ENCODE data around the gene TARS2. TPM values are rescaled to one million over a fixed set of nuclear protein-coding genes. Genes with fewer than 3 reads are reported as not detected.

TARS2 gene
- total and polyA plus RNA-seq, 10 of the 15 experiments (the other 5 are each of a cell fraction or from before 2014, with no cell fraction given), result 11.0 to 51.8 (median 45.2) TPM

DNA sequence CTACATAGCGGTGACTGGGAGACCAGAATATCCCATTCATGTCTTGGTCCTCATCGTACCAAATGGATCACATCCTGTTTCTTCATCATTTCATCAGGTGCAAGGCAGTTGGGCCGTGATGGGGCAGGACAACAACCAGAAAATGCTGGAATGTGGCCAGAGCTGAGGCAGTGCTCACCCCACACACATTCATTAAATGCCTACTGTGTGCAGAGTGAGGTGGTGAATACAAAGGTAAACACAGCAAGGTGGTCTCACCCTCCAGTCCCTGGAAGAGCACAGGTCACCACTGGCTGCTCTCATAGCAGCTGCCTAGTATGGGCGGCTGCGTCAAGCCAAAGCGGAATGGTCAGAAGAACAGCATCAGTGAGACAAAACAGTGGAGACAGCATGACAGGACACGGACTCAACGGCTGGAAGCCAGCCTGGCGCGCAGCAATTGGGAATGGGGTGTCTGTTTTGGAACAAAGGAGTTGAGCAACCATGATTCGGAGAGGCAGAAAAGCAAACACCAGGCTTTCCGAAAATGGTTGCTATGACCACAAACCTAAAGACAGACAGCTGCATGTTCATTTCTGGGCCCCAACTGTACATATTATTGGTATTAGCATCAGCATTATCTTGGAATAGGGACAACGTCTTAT, 56.4 kb downstream of the TARS2 start (continued):
- TF ChIP-seq ZBTB33 (IDR thresholded peaks at IDR 0.05), result no peak

DNA sequence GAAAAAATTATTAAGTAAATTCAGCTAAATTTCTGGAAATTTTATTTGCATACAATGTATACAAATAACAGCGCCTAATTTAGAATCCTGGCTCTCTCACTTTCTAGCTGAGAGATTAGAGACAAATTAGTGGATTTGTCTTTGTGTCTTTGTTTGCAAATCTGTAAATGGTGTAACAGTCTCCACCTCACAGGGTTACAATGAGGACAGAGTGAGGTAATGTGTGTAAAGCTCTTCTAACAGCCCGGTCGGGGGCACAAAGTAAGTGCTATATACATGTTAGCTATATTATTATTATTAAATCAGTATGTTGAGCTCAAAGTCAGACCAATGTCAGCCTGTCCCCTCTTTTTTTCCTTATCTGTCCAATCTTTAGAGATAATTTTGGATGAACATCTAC, 57.0 kb downstream of the TARS2 start:
- H3K9me3 ChIP-seq (replicated peaks; ENCODE audit: control insufficient read depth, insufficient read depth, low read length), result no peaks in the 10 kb centered on the region
- FAIRE-seq (no peak), DNase-seq (ENCODE audit: low read depth, low spot score) (no peak), ATAC-seq (no peak)
- no peak overlapping the region for H3K4me3 ChIP-seq
- no peaks in the 10 kb centered on the region for H3K36me3 ChIP-seq (ENCODE audit: control insufficient read depth in 2 of 2, insufficient read depth in 2 of 2, low read length in 1 of 2)
- TF ChIP-seq PRDM15 (CRISPR knock-in tag; IDR thresholded peaks at IDR 0.05) (no peak), EED (IDR thresholded peaks at IDR 0.05; ENCODE audit: low read depth) (no peak), MXI1 (IDR thresholded peaks at IDR 0.05; ENCODE audit: low read depth, low read length) (no peak), SP1 (IDR thresholded peaks at IDR 0.05; ENCODE audit: low read depth, low read length) (no peak), YBX1 (IDR thresholded peaks at IDR 0.05) (no peak), NR2C1 (IDR thresholded peaks at IDR 0.05) (no peak), HDAC2 (IDR thresholded peaks at IDR 0.05) (no peak), POLR2AphosphoS5 (IDR thresholded peaks at IDR 0.05; ENCODE audit: low read length) (no peak)
- TF ChIP-seq, protein P1, sequence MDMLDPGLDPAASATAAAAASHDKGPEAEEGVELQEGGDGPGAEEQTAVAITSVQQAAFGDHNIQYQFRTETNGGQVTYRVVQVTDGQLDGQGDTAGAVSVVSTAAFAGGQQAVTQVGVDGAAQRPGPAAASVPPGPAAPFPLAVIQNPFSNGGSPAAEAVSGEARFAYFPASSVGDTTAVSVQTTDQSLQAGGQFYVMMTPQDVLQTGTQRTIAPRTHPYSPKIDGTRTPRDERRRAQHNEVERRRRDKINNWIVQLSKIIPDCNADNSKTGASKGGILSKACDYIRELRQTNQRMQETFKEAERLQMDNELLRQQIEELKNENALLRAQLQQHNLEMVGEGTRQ (IDR thresholded peaks at IDR 0.05; ENCODE audit: borderline replicate concordance, low read depth, low read length), result no peak
- CTCF ChIA-PET, result interaction anchor here (4.9 kb wide), 1 partner anchor 12 kb away, joined by 20 read pairs; no protein-coding TSS in a partner anchor
- RAD21 ChIA-PET (ENCODE audit: unreplicated experiment), result interaction anchor here (0.6 to 1.1 kb wide), 2 partner anchors 16 to 43 kb away, joined by 3 to 4 read pairs; no protein-coding TSS in a partner anchor
- no peak overlapping the region for H2AFZ ChIP-seq (ENCODE audit: control insufficient read depth, low read depth, low read length)
- H3K4me2 ChIP-seq (ENCODE audit: control insufficient read depth, insufficient read depth), result no peak overlapping the region
- no peaks in the 10 kb centered on the region for H3K27me3 ChIP-seq (replicated peaks in 1 of 2; ENCODE audit: control insufficient read depth in 2 of 2, insufficient read depth in 2 of 2, low read length in 1 of 2)
- SMC1A ChIA-PET (ENCODE audit: uncharacterized antibody, unreplicated experiment), result interaction anchor here (0.7 to 1.0 kb wide), 3 partner anchors 8 to 294 kb away, joined by 3 read pairs; no protein-coding TSS in a partner anchor
- no peaks in the 10 kb centered on the region for H4K20me1 ChIP-seq (ENCODE audit: control insufficient read depth, insufficient read depth)
- in situ Hi-C loops (cut with MboI) (no loop called here), intact Hi-C loops (cut with micrococcal nuclease; ENCODE audit: unreplicated experiment) (no loop called here)
- no peak overlapping the region for H3K9ac ChIP-seq (ENCODE audit: control insufficient read depth, insufficient read depth, low read length)
- BruUV-seq (replicated peaks), result no TSS peak
- 88% methylated on average over 3 of the region's 3 CpGs for WGBS (ENCODE audit: insufficient coverage, insufficient replicate concordance, low lambda C conversion rate, missing lambda C conversion rate)
- no peak overlapping the region for H3K27ac ChIP-seq (ENCODE audit: control insufficient read depth, insufficient read depth)
- peaks cover 3% of the 10 kb centered on the region; the same call in 1 of the 2 replicates for H3K4me1 ChIP-seq (ENCODE audit: control insufficient read depth, insufficient read depth, low read length)
- POLR2A ChIA-PET, result interaction anchor here (0.6 kb wide), 1 partner anchor 167 kb away, joined by 5 read pairs; no protein-coding TSS in a partner anchor
- no peaks in the 10 kb centered on the region for H3K79me2 ChIP-seq (ENCODE audit: control insufficient read depth, insufficient read depth, low read length)

Measured in GM12878 (cell line).